SK-N-SH (cell line): ENCODE data around the gene BNC2. TPM values are rescaled to one million over a fixed set of nuclear protein-coding genes. Genes with fewer than 3 reads are reported as not detected.

ENCODE experiments used
- CTCF ChIA-PET: fragments of 300-600, 350-600 bp; formaldehyde crosslinking; extraction: SDS; loops from one replicate; lab custom pipeline; 2021; lab: Yijun Ruan, JAX
- POLR2A ChIA-PET: fragments of 350-600 bp; sonication (Branson Sonifier 250); formaldehyde crosslinking; extraction: SDS; loops from one replicate; lab custom pipeline; 2020; ENCODE audit warnings: antibody characterized with exemption, inconsistent platforms; lab: Yijun Ruan, JAX
- DNase-seq: peaks from one replicate; pipeline ENCODE4 v3.0.0; 2012
- H2AFZ ChIP-seq: fragments of 200-600 bp; sonication (generic); 2 replicates; pipeline ENCODE4 v1.8.1; 2016; ENCODE audit warnings: antibody characterized with exemption, mild to moderate bottlenecking, low read depth
- H3F3A ChIP-seq: fragments of 200-600 bp; sonication (generic); replicated peaks from 2 replicates; pipeline ENCODE3; 2016; ENCODE audit warnings: antibody characterized with exemption, mild to moderate bottlenecking; ENCODE audit not compliant: insufficient read depth
- H3K27ac ChIP-seq, 2 experiments: fragments of 200-500 bp in 1 of 2; fragments of 200-600 bp in 1 of 2; sonication (Bioruptor generic) in 1 of 2; sonication (generic), shearing (Covaris generic) in 1 of 2; 2 replicates each; pipeline versions ENCODE4 v1.5.1 to v1.6.1; 2014 to 2016; ENCODE audit warnings: low read depth in 2 of 2, inconsistent platforms in 1 of 2, low read length in 1 of 2, mild to moderate bottlenecking in 1 of 2, mixed read lengths in 1 of 2
- H3K27me3 ChIP-seq: fragments of 200-600 bp; sonication (generic), shearing (Covaris generic); 2 replicates; pipeline ENCODE4 v1.6.1; 2016; ENCODE audit warnings: mixed run types; ENCODE audit not compliant: insufficient read depth
- H3K36me3 ChIP-seq, 2 experiments: fragments of 200-500 bp in 1 of 2; fragments of 200-600 bp in 1 of 2; sonication (Bioruptor generic) in 1 of 2; sonication (generic) in 1 of 2; replicated peaks in 1 of 2; 2 replicates each; pipeline versions ENCODE3 to v1.5.1; 2014 to 2016; ENCODE audit warnings: low read length in 1 of 2, mild to moderate bottlenecking in 1 of 2; ENCODE audit not compliant: insufficient read depth in 2 of 2, control insufficient read depth in 1 of 2
- H3K4me1 ChIP-seq, 2 experiments: fragments of 200-500 bp in 1 of 2; fragments of 200-600 bp in 1 of 2; sonication (Bioruptor generic) in 1 of 2; sonication (generic), shearing (Covaris generic) in 1 of 2; 2 replicates each; pipeline versions ENCODE4 v1.5.1 to v1.6.1; 2014 to 2016; ENCODE audit warnings: low read depth in 1 of 2, low read length in 1 of 2, mixed run types in 1 of 2; ENCODE audit not compliant: insufficient read depth in 2 of 2, control insufficient read depth in 1 of 2
- H3K4me2 ChIP-seq: fragments of 200-600 bp; sonication (generic), shearing (Covaris generic); 2 replicates; pipeline ENCODE4 v1.6.1; 2017; ENCODE audit warnings: mixed run types
- H3K4me3 ChIP-seq, 2 experiments: fragments of 200-500 bp in 1 of 2; fragments of 200-600 bp in 1 of 2; sonication (Bioruptor generic) in 1 of 2; sonication (generic), shearing (Covaris generic) in 1 of 2; 2 replicates each; pipeline versions ENCODE4 v1.5.1 to v1.8.1; 2014 to 2016; ENCODE audit warnings: low read depth in 2 of 2, inconsistent platforms in 1 of 2, low read length in 1 of 2, mild to moderate bottlenecking in 1 of 2, mixed read lengths in 1 of 2, moderate library complexity in 1 of 2
- H3K79me2 ChIP-seq: fragments of 200-600 bp; sonication (generic); 2 replicates; pipeline ENCODE4 v1.8.1; 2017; ENCODE audit warnings: mild to moderate bottlenecking; ENCODE audit not compliant: insufficient read depth
- H3K9ac ChIP-seq: fragments of 200-600 bp; sonication (generic); 2 replicates; pipeline ENCODE4 v1.6.1; 2017; ENCODE audit warnings: mixed run types
- H3K9me2 ChIP-seq: fragments of 200-600 bp; sonication (generic); 2 replicates; pipeline ENCODE4 v1.6.1; 2017; ENCODE audit warnings: mixed run types
- H3K9me3 ChIP-seq: fragments of 200-600 bp; sonication (generic); 2 replicates; pipeline ENCODE4 v1.6.1; 2017; ENCODE audit warnings: mixed run types, mild to moderate bottlenecking, moderate library complexity
- H4K20me1 ChIP-seq: fragments of 200-600 bp; sonication (generic); 2 replicates; pipeline ENCODE4 v1.6.1; 2017; ENCODE audit warnings: mild to moderate bottlenecking, mixed run types; ENCODE audit not compliant: insufficient read depth
- CHD2 ChIP-seq: fragments of 150-350 bp; IDR thresholded peaks from 2 replicates; pipeline ENCODE4 v1.6.1; 2018; ENCODE audit warnings: low read length; ENCODE audit not compliant: partially characterized antibody
- EZH2phosphoT487 ChIP-seq: fragments of 200-600 bp; sonication (generic); IDR thresholded peaks from 2 replicates; pipeline ENCODE4 v1.6.1; 2017; ENCODE audit warnings: low read depth, mixed run types, mild to moderate bottlenecking, antibody characterized with exemption, moderate library complexity, borderline replicate concordance
- FOSL2 ChIP-seq: IDR thresholded peaks from 2 replicates; pipeline ENCODE4 v1.4.0; 2012; ENCODE audit warnings: low read depth, mild to moderate bottlenecking, moderate library complexity, borderline replicate concordance
- FOXJ3 ChIP-seq: sonication (generic); formaldehyde crosslinking; IDR thresholded peaks from 2 replicates; pipeline ENCODE4 v1.5.1; 2020; ENCODE audit warnings: mild to moderate bottlenecking, missing genetic modification reagents
- FOXM1 ChIP-seq: IDR thresholded peaks from 2 replicates; pipeline ENCODE4 v1.4.0; 2012; ENCODE audit warnings: low read depth, mild to moderate bottlenecking
- GABPA ChIP-seq: IDR thresholded peaks from 2 replicates; pipeline ENCODE4 v1.4.0; 2012; ENCODE audit warnings: low read depth, mild to moderate bottlenecking
- JUND ChIP-seq: IDR thresholded peaks from 2 replicates; pipeline ENCODE4 v1.4.0; 2012
- MAX ChIP-seq: IDR thresholded peaks from 2 replicates; pipeline ENCODE4 v1.4.0; 2012; ENCODE audit warnings: low read depth
- MEF2A ChIP-seq: IDR thresholded peaks from 2 replicates; pipeline ENCODE4 v1.4.0; 2012; ENCODE audit warnings: low read depth, borderline replicate concordance
- NFIC ChIP-seq: IDR thresholded peaks from 2 replicates; pipeline ENCODE4 v1.4.0; 2012; ENCODE audit warnings: borderline replicate concordance
- NRF1 ChIP-seq: IDR thresholded peaks from 2 replicates; pipeline ENCODE4 v1.6.1; 2012; ENCODE audit warnings: low read depth, mild to moderate bottlenecking, low read length
- POLR2AphosphoS5 ChIP-seq: IDR thresholded peaks from 2 replicates; pipeline ENCODE4 v1.6.1; 2012; ENCODE audit warnings: low read depth, low read length
- RAD21 ChIP-seq: IDR thresholded peaks from 2 replicates; pipeline ENCODE4 v1.6.1; 2012; ENCODE audit warnings: mild to moderate bottlenecking, low read length
- RFX5 ChIP-seq: IDR thresholded peaks from 2 replicates; pipeline ENCODE4 v1.6.1; 2012; ENCODE audit warnings: mild to moderate bottlenecking, improper control_type of control experiment, low read length
- RXRA ChIP-seq: IDR thresholded peaks from 2 replicates; pipeline ENCODE4 v1.4.0; 2012; ENCODE audit warnings: low read depth, mild to moderate bottlenecking, borderline replicate concordance
- SMC3 ChIP-seq: IDR thresholded peaks from 2 replicates; pipeline ENCODE4 v1.6.1; 2012; ENCODE audit warnings: low read depth, low read length, improper control_type of control experiment
- TAF1 ChIP-seq: IDR thresholded peaks from 2 replicates; pipeline ENCODE4 v1.6.1; 2012; ENCODE audit warnings: low read depth, mild to moderate bottlenecking, low read length, moderate library complexity, borderline replicate concordance
- TCF12 ChIP-seq: IDR thresholded peaks from 2 replicates; pipeline ENCODE4 v1.4.0; 2012
- YY1 ChIP-seq: IDR thresholded peaks from 2 replicates; pipeline ENCODE4 v1.4.0; 2012; ENCODE audit warnings: low read depth, mild to moderate bottlenecking
- WGBS: methylation state at CpG from one replicate; pipeline ENCODE4 v1.1.6; 2017; ENCODE audit warnings: low lambda C conversion rate; 5-methylcytosine and 5-hydroxymethylcytosine counted together
- polyA plus RNA-seq, 3 experiments: library from polyadenylated mRNA; depleted of rRNA; stranded (reverse); fragments of >200 nt; gene quantifications; 2 replicates each; pipeline ENCODE4 v1.2.3, GENCODE V29; 2012
- TF ChIP-seq, protein P1 (sequence below): IDR thresholded peaks from 2 replicates; pipeline ENCODE4; 2012
- TF ChIP-seq, protein P2 (sequence below): IDR thresholded peaks from 2 replicates; pipeline ENCODE4 v1.4.0; 2012; ENCODE audit warnings: low read depth, borderline replicate concordance
- TF ChIP-seq, protein P3 (sequence below): fragments of 150-350 bp; IDR thresholded peaks from 2 replicates; pipeline ENCODE4 v1.6.1; 2016; ENCODE audit warnings: mild to moderate bottlenecking, low read depth, low read length
- TF ChIP-seq, protein P4 (sequence below): IDR thresholded peaks from 2 replicates; pipeline ENCODE4 v1.4.0; 2012; ENCODE audit warnings: low read depth, borderline replicate concordance

Gene BNC2
- polyA plus RNA-seq, 1 of the 3 experiments (the other 2 are of a cell fraction) = 8.8 TPM

GRCh38 chr9:16769291-16769690 lies 101.2 kb downstream of the BNC2 start:
- TF ChIP-seq CHD2 (no peak), SMC3 (no peak), POLR2AphosphoS5 (no peak), GABPA (no peak), TAF1 (no peak), JUND (no peak), FOSL2 (no peak), NRF1 (no peak), RXRA (no peak)
- TF ChIP-seq, protein P1, sequence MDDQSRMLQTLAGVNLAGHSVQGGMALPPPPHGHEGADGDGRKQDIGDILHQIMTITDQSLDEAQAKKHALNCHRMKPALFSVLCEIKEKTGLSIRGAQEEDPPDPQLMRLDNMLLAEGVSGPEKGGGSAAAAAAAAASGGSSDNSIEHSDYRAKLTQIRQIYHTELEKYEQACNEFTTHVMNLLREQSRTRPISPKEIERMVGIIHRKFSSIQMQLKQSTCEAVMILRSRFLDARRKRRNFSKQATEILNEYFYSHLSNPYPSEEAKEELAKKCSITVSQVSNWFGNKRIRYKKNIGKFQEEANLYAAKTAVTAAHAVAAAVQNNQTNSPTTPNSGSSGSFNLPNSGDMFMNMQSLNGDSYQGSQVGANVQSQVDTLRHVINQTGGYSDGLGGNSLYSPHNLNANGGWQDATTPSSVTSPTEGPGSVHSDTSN = no peak
- Histone ChIP-seq H3K9me2 (no peaks in the 10 kb centered on the region), H2AFZ (no peak overlapping the region), H4K20me1 (no peaks in the 10 kb centered on the region), H3K4me3 (no peak overlapping the region), H3K36me3 (no peaks in the 10 kb centered on the region), H3K79me2 (0 out of 2 replicates have a peak, but pooled peaks cover 4% of the 10 kb centered on the region), H3K9me3 (no peaks in the 10 kb centered on the region), H3K9ac (no peak overlapping the region), H3K4me2 (no peak overlapping the region), H3K4me1 (no peaks in the 10 kb centered on the region), H3K27ac (no peak overlapping the region), H3F3A (no peaks in the 10 kb centered on the region), H3K27me3 (no peaks in the 10 kb centered on the region)
- ChIA-PET POLR2A (no interaction called here), CTCF (interaction anchor here (0.6 to 0.9 kb wide), 2 partner anchors 12 to 48 kb away, joined by 3 read pairs; no protein-coding TSS in a partner anchor)
- 94% methylated on average over 5 of the region's 5 CpGs for WGBS
- DNase-seq = no peak

DNA sequence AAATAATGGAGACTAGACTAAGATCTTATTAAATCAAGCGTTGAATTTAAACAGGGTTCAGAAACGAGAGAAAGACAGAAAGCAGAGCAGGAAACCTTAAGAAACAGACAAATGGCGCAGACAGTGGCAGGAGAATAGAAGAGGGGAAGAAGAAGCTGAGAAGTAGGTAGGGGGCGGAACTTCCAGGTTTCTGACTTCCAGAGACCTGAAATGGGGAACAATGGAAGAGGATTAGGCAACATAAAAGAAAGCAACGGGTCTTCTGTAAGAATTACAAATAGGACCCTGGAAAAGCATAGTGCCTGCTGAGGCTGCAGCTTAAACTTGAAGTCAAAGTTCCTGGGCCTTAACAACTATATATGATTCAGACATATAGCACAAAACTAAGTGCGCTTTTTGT lies 101.7 kb downstream of the BNC2 start:
- Histone ChIP-seq H2AFZ (no peak overlapping the region), H3K9me2 (no peaks in the 10 kb centered on the region), H4K20me1 (no peaks in the 10 kb centered on the region), H3K9me3 (no peaks in the 10 kb centered on the region), H3K36me3 (no peaks in the 10 kb centered on the region)
- TF ChIP-seq FOXJ3 (CRISPR knock-in tag) (no peak), TCF12 (no peak), RAD21 (no peak), RXRA (no peak), CHD2 (no peak), NFIC (no peak), SMC3 (no peak), TAF1 (no peak), YY1 (no peak), FOXM1 (no peak), MAX (no peak), RFX5 (no peak), MEF2A (no peak), NRF1 (no peak), EZH2phosphoT487 (no peak)
- TF ChIP-seq, protein P2, sequence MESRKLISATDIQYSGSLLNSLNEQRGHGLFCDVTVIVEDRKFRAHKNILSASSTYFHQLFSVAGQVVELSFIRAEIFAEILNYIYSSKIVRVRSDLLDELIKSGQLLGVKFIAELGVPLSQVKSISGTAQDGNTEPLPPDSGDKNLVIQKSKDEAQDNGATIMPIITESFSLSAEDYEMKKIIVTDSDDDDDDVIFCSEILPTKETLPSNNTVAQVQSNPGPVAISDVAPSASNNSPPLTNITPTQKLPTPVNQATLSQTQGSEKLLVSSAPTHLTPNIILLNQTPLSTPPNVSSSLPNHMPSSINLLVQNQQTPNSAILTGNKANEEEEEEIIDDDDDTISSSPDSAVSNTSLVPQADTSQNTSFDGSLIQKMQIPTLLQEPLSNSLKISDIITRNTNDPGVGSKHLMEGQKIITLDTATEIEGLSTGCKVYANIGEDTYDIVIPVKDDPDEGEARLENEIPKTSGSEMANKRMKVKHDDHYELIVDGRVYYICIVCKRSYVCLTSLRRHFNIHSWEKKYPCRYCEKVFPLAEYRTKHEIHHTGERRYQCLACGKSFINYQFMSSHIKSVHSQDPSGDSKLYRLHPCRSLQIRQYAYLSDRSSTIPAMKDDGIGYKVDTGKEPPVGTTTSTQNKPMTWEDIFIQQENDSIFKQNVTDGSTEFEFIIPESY = no peak
- TF ChIP-seq, protein P1 = no peak
- TF ChIP-seq, protein P3, sequence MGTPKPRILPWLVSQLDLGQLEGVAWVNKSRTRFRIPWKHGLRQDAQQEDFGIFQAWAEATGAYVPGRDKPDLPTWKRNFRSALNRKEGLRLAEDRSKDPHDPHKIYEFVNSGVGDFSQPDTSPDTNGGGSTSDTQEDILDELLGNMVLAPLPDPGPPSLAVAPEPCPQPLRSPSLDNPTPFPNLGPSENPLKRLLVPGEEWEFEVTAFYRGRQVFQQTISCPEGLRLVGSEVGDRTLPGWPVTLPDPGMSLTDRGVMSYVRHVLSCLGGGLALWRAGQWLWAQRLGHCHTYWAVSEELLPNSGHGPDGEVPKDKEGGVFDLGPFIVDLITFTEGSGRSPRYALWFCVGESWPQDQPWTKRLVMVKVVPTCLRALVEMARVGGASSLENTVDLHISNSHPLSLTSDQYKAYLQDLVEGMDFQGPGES = no peak
- TF ChIP-seq, protein P4, sequence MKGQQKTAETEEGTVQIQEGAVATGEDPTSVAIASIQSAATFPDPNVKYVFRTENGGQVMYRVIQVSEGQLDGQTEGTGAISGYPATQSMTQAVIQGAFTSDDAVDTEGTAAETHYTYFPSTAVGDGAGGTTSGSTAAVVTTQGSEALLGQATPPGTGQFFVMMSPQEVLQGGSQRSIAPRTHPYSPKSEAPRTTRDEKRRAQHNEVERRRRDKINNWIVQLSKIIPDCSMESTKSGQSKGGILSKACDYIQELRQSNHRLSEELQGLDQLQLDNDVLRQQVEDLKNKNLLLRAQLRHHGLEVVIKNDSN = no peak
- TF ChIP-seq, all 33 proteins: peak for 0
- DNase-seq = no peak
- no peaks in the 10 kb centered on the region for H3F3A ChIP-seq
- 92% methylated on average over 6 of the region's 6 CpGs for WGBS
- H3K4me1 ChIP-seq = no peaks in the 10 kb centered on the region
- no peak overlapping the region for H3K4me2 ChIP-seq
- ChIA-PET CTCF (interaction anchor here (0.5 kb wide), 1 partner anchor 57 kb away, joined by 3 read pairs; no protein-coding TSS in a partner anchor), POLR2A (no interaction called here)
- no peak overlapping the region for H3K9ac ChIP-seq
- no peak overlapping the region for H3K4me3 ChIP-seq
- H3K79me2 ChIP-seq = 0 out of 2 replicates have a peak, but pooled peaks cover 4% of the 10 kb centered on the region
- H3K27me3 ChIP-seq = no peaks in the 10 kb centered on the region
- H3K27ac ChIP-seq = no peak overlapping the region
